GM12865 (cell line): ENCODE data around the gene TXNDC2.

Source experiments
- DNase-seq: peaks from one replicate; pipeline ENCODE4 v3.0.0; 2010; ENCODE audit warnings: low read depth
- H3K4me3 ChIP-seq: 2 replicates; pipeline ENCODE4 v1.5.1; 2011; ENCODE audit warnings: mild to moderate bottlenecking, low read depth, low read length, control low read depth
- TF ChIP-seq, protein P1 (sequence below): IDR thresholded peaks from 2 replicates; pipeline ENCODE4 v1.5.1; 2011; ENCODE audit warnings: low read length, control low read depth, low read depth, inconsistent platforms; ENCODE audit not compliant: insufficient read depth; ENCODE audit errors: missing control alignments

The TXNDC2 gene

GRCh38 chr18:9845256-9845655 is 40.5 kb upstream of the TXNDC2 start:
- TF ChIP-seq, protein P1, sequence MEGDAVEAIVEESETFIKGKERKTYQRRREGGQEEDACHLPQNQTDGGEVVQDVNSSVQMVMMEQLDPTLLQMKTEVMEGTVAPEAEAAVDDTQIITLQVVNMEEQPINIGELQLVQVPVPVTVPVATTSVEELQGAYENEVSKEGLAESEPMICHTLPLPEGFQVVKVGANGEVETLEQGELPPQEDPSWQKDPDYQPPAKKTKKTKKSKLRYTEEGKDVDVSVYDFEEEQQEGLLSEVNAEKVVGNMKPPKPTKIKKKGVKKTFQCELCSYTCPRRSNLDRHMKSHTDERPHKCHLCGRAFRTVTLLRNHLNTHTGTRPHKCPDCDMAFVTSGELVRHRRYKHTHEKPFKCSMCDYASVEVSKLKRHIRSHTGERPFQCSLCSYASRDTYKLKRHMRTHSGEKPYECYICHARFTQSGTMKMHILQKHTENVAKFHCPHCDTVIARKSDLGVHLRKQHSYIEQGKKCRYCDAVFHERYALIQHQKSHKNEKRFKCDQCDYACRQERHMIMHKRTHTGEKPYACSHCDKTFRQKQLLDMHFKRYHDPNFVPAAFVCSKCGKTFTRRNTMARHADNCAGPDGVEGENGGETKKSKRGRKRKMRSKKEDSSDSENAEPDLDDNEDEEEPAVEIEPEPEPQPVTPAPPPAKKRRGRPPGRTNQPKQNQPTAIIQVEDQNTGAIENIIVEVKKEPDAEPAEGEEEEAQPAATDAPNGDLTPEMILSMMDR: no peak
- no peak overlapping the region for H3K4me3 ChIP-seq
- DNase-seq: no peak

- TF ChIP-seq, protein P1: no peak
- no peak overlapping the region for H3K4me3 ChIP-seq
- DNase-seq: no peak
These were observed 39.4 kb upstream of the TXNDC2 start for GRCh38 chr18:9846162-9846925.

- TF ChIP-seq, protein P1: no peak
- no peak for DNase-seq
- no peak overlapping the region for H3K4me3 ChIP-seq
These were observed 37.4 kb upstream of the TXNDC2 start for GRCh38 chr18:9848170-9848879.

- H3K4me3 ChIP-seq: no peak overlapping the region
- TF ChIP-seq, protein P1: no peak
- no peak for DNase-seq
These were observed 36.1 kb upstream of the TXNDC2 start for GRCh38 chr18:9849407-9850283.

DNA sequence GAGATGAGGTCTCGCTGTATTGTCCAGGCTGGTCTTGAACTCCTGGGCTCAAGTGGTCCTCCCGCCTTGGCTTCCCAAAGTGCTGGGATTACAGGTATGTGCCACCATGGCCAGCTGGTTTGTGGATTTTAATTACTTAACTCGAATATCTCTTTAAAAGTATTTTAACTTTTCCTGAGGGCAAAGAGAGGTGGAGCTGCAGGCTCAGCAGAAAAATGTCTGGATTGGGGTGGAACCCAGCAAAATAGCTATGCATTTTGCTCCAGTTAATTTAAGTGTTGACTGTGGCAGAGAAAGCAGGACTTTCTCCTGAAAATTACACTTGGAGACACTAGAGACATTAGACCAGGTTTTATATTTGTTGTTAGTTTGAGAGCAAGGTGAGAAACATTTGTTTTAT is 35.5 kb upstream of the TXNDC2 start:
- TF ChIP-seq, protein P1: no peak
- no peak for DNase-seq
- no peak overlapping the region for H3K4me3 ChIP-seq

DNA sequence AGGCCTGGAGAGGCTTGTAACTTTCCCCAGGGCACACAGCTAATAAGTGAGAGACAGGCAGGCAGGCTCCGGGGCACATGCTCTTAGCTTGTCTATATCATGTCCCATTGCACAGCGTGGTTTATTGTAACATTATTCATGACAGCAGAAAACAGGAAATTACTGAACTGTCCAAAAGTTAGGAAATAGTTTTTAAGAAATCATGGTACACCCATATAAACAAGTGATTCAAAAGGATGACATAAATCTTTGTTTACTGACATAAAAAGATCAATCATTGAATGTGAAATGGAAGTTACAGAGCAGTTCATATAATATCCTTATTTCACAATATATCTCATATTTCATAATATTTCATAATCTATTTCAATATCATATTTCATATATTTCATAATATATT is 34.3 kb upstream of the TXNDC2 start:
- no peak overlapping the region for H3K4me3 ChIP-seq
- no peak for DNase-seq
- TF ChIP-seq, protein P1: no peak
